Breast epithelium (tissue), 3 donors: ENCODE results near the gene EPB41.

Source experiments
- POLR2A ChIP-seq: fragments of 450-650 bp; IDR thresholded peaks from one replicate; pipeline ENCODE4 v1.6.1; 2016; ENCODE audit warnings: antibody characterized with exemption, mild to moderate bottlenecking, moderate library complexity
- POLR2AphosphoS5 ChIP-seq, 3 donors: sonication (generic); formaldehyde crosslinking; IDR thresholded peaks; one replicate each; pipeline ENCODE4 v1.6.1; 2017; ENCODE audit warnings: antibody characterized with exemption in 3 of 3
- TF ChIP-seq, protein P1 (sequence below), 3 donors: fragments of 450-650 bp; IDR thresholded peaks; one replicate each; pipeline ENCODE4 v1.5.1; 2016 to 2017; ENCODE audit warnings: antibody characterized with exemption in 3 of 3, mild to moderate bottlenecking in 3 of 3, moderate library complexity in 3 of 3

DNA sequence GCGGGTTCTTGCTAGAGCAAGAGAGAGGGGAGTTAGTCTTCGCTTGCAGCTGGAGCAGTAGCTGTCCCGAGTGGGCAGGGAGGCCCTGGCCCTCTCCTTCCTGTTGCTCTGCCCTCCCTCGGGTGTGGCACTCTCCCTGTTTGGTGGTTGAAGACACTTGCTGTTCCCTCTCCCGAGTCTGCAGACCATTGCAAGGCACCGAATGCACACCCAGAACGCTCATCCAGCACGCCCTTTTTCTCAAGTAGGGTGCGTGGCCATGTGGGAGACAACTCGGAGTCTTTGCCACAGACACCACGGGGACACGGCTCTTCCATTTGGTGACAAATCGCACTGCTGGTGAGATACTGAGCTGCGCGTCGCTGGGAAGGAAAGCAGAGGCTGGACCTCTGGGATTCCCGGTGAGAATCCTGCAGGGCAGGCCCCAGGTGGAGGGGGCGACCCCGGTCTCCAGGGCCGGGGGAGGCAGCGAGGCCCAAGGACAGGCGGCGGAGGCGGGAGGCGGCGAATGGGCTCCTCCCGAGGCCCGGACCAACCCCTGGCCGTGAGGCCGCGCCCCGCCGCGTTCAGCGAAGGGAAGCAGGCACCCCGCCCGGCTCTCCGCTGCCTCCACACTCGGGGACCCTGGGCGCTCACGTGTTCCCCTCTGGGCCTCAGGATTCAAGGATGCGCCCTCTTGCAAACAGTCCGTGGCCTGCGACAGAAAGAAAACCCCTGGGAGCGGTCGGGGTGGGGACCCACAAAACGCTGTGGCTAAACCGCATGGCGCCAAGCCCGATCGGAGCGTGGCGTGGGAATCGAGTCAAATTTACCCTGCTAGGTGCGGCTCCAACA, 219.7 kb downstream of the EPB41 start:
- TF ChIP-seq, protein P1, sequence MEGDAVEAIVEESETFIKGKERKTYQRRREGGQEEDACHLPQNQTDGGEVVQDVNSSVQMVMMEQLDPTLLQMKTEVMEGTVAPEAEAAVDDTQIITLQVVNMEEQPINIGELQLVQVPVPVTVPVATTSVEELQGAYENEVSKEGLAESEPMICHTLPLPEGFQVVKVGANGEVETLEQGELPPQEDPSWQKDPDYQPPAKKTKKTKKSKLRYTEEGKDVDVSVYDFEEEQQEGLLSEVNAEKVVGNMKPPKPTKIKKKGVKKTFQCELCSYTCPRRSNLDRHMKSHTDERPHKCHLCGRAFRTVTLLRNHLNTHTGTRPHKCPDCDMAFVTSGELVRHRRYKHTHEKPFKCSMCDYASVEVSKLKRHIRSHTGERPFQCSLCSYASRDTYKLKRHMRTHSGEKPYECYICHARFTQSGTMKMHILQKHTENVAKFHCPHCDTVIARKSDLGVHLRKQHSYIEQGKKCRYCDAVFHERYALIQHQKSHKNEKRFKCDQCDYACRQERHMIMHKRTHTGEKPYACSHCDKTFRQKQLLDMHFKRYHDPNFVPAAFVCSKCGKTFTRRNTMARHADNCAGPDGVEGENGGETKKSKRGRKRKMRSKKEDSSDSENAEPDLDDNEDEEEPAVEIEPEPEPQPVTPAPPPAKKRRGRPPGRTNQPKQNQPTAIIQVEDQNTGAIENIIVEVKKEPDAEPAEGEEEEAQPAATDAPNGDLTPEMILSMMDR (IDR thresholded peaks at IDR 0.05), result no peak
- TF ChIP-seq POLR2AphosphoS5 (IDR thresholded peaks at IDR 0.05) (no peak), POLR2A (no peak)
